Glutamatergic neuron (in vitro differentiated cells): Measurements from ENCODE around the gene ASCL5. TPM values are rescaled to one million over a fixed set of nuclear protein-coding genes. Genes with fewer than 3 reads are reported as not detected.

Source experiments
- DNase-seq: peaks from one replicate; pipeline ENCODE4 v3.0.0; 2022
- H3K27ac Mint-ChIP-seq: one replicate; pipeline ENCODE4 v1.8.0; 2020; ENCODE audit warnings: mild to moderate bottlenecking, mixed read lengths, inconsistent platforms; ENCODE audit not compliant: unreplicated experiment
- H3K27me3 Mint-ChIP-seq: one replicate; pipeline ENCODE4 v1.8.0; 2020; ENCODE audit warnings: mild to moderate bottlenecking, moderate library complexity, mixed read lengths, inconsistent platforms; ENCODE audit not compliant: unreplicated experiment
- H3K36me3 Mint-ChIP-seq: one replicate; pipeline ENCODE4 v1.8.0; 2020; ENCODE audit warnings: mild to moderate bottlenecking, mixed read lengths, inconsistent platforms; ENCODE audit not compliant: unreplicated experiment
- H3K4me1 Mint-ChIP-seq: one replicate; pipeline ENCODE4 v1.8.0; 2020; ENCODE audit warnings: mild to moderate bottlenecking, low read depth, mixed read lengths, inconsistent platforms; ENCODE audit not compliant: unreplicated experiment
- H3K4me3 Mint-ChIP-seq: one replicate; pipeline ENCODE4 v1.8.0; 2020; ENCODE audit warnings: mild to moderate bottlenecking, mixed read lengths, inconsistent platforms; ENCODE audit not compliant: unreplicated experiment
- H3K9me3 Mint-ChIP-seq: one replicate; pipeline ENCODE4 v1.8.0; 2020; ENCODE audit warnings: mild to moderate bottlenecking, moderate library complexity, mixed read lengths, inconsistent platforms; ENCODE audit not compliant: unreplicated experiment
- CTCF ChIP-seq: fragments of 200-600 bp; sonication (generic); IDR thresholded peaks from one replicate; pipeline ENCODE4 v1.5.0; 2021; ENCODE audit not compliant: partially characterized antibody, unreplicated experiment
- total RNA-seq: library from RNA; stranded (reverse); fragmentation: NEBNext Ultra II Directional; extraction: Animal tissue kit (Norgen Biotek cat#: 25700); gene quantifications from one replicate; pipeline ENCODE4 v1.2.1, GENCODE V29; 2021; ENCODE audit not compliant: unreplicated experiment

The ASCL5 gene
- total RNA-seq, 1 donor from 2014 or later, result not detected

DNA sequence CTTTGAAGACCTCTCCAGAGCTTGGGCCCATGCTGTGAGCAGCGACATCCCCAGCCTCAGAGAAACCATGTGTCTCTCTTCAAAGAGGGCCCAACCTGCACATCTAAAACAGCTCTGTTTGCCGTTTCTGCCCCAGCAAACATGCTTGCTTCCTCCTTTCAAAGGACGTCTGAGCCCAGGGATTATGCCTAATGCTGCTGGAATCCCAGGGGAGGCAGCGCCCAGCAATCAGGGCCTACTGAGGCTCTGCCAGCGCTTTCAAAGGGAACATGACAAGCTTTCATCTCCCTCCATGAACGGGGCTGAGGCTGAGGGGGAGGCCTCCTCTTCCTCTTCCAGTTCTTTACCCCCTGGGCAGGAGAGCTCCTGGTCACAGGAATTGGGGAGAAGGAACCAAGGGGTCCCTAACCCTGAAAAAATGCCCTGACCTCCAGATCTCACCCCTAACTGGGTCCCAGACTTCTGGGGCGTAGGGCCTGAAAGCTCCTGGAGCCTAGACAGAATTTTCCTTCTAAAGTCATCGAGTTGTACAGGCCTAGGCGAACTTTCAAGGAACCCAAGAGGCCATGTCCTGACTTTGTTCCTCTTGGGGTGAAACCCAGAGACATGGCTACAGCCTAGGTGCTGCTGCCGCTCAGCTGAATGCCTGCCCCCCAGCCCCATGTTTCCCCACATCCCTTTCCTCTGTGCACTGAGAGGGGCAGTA lies 13.4 kb upstream of the ASCL5 start:
- peaks cover 4% of the 10 kb centered on the region for H3K36me3 Mint-ChIP-seq
- no peak for DNase-seq

GRCh38 chr1:201139756-201140155 lies 12.8 kb upstream of the ASCL5 start:
- no peak for TF ChIP-seq CTCF
- peaks cover 8% of the 10 kb centered on the region for H3K36me3 Mint-ChIP-seq
- no peak overlapping the region for H3K4me3 Mint-ChIP-seq
- peaks cover 2% of the 10 kb centered on the region for H3K9me3 Mint-ChIP-seq
- peaks cover 5% of the 10 kb centered on the region for H3K27me3 Mint-ChIP-seq
- peaks cover 42% of the 10 kb centered on the region for H3K4me1 Mint-ChIP-seq
- DNase-seq, result no peak
- peak overlapping the region; percentile 33 for H3K27ac Mint-ChIP-seq

More for the DNA sequence above, 13.4 kb upstream of the ASCL5 start:
- H3K9me3 Mint-ChIP-seq, result peaks cover 2% of the 10 kb centered on the region
- H3K27me3 Mint-ChIP-seq, result peaks cover 5% of the 10 kb centered on the region
- H3K27ac Mint-ChIP-seq, result peak overlapping the region; percentile 33
- peaks cover 44% of the 10 kb centered on the region for H3K4me1 Mint-ChIP-seq
- no peak overlapping the region for H3K4me3 Mint-ChIP-seq
- no peak for TF ChIP-seq CTCF

DNA sequence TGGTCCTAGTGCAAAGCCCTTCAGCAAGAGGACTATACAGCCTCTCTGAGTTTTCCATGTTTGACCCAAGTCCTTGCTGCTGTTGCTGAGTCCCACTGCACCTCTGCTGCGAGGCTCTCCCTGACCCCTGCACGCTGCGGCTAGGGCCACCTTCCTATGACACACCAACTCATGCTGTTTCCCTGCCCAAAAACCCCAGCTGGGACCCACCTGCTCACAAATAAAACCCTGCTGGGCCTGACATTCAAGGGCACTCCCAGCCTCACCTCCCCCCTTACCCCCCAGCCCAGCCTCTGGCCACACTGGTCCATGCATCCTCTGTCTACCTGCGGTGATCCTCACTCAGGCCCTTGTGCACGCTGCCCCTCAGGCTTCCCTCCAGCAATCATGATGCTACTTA lies 12.3 kb upstream of the ASCL5 start:
- H3K27me3 Mint-ChIP-seq, result peaks cover 5% of the 10 kb centered on the region
- H3K9me3 Mint-ChIP-seq, result peaks cover 5% of the 10 kb centered on the region
- no peak for TF ChIP-seq CTCF
- DNase-seq, result no peak
- H3K27ac Mint-ChIP-seq, result no peak overlapping the region
- peaks cover 11% of the 10 kb centered on the region for H3K36me3 Mint-ChIP-seq
- H3K4me1 Mint-ChIP-seq, result peaks cover 42% of the 10 kb centered on the region
- H3K4me3 Mint-ChIP-seq, result no peak overlapping the region

GRCh38 chr1:201138311-201138840 lies 11.4 kb upstream of the ASCL5 start:
- Mint-ChIP-seq H3K27ac (no peak overlapping the region), H3K9me3 (peaks cover 5% of the 10 kb centered on the region), H3K4me1 (peaks cover 41% of the 10 kb centered on the region), H3K4me3 (no peak overlapping the region), H3K36me3 (peaks cover 11% of the 10 kb centered on the region), H3K27me3 (peaks cover 5% of the 10 kb centered on the region)
- no peak for TF ChIP-seq CTCF
- DNase-seq, result no peak

DNA sequence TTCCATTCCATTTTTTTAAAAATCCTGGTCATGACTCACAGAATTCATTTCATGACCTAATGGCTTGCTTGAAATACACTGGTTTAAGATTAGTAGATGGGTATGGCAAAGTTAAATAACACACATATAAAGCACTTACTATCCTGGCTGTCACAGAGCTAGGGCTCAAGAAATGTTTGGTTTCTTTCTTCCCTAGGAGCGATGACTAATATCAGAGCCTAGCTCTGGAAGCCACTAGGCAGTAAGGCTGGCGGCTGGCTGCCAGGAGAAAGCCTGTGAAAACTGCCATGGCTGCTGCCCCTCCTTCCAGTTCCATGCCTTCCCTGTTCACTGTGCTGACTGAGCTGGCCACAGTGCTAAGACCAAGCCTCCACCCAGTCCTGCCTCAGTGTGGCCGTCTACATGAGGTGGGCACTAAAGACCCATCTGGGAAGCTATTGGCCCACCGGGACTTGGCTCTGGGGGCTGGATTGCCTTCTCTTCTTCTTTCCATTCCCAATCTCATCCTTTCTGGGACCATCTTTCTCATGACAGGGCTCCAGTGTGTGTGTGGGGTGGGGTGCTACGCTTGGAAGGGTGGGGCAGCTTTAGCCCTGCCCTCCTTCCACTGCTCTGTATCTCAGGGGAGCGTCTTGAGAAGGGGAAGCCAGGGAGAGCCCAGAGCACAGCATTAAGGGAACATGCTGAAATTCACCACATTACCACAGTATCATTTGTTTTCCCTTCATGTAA lies 10.8 kb upstream of the ASCL5 start:
- no peak for DNase-seq
- Mint-ChIP-seq H3K36me3 (peaks cover 14% of the 10 kb centered on the region), H3K4me1 (peaks cover 35% of the 10 kb centered on the region), H3K27me3 (peaks cover 5% of the 10 kb centered on the region), H3K4me3 (no peak overlapping the region), H3K9me3 (peaks cover 3% of the 10 kb centered on the region), H3K27ac (no peak overlapping the region)
- TF ChIP-seq CTCF, result no peak
